ENCODE results near the gene CCDC27.

Gene CCDC27

DNA sequence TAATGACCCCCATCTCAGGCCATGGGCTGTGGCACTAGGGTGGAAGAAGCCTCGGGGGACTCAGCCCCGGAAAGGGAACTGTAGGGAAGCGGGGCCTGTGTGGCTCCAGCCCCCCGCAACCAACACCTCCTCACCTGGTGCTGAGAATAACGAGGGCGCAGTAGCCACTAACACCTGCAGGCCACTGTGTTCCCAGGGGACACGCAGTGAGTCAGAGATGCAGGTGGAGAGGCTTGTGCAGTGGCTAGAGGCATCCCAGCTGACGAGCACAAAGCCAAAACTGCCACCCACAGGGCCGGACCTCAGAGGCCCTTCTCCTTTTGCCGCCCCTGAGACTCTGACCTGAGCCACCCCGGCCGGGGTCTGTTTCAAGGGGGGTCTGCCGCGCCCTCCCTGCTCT lies 33.5 kb upstream of the CCDC27 start:
- no peak for DNase-seq (ENCODE audit: low spot score)

DNA sequence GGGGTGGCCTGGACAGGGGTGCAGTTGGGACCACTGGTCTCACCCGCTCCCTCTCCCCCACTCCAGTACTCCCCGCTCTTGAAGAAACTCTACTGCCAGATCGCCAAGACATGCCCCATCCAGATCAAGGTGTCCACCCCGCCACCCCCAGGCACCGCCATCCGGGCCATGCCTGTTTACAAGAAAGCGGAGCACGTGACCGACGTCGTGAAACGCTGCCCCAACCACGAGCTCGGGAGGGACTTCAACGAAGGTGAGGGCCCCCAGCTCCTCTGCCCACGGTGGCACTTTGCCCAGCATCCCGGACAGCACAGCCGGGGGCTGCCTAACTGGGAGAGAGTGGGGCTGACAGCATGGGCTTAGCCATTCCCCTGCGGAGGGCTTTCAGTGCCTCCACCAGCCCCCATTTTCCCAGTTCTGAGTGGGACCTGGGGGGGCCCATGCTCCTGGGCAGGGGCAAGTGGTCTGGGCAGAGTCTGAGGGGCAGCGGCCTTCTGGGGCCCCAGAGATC lies 30.2 kb upstream of the CCDC27 start:
- no peak for DNase-seq (ENCODE audit: low spot score)

DNA sequence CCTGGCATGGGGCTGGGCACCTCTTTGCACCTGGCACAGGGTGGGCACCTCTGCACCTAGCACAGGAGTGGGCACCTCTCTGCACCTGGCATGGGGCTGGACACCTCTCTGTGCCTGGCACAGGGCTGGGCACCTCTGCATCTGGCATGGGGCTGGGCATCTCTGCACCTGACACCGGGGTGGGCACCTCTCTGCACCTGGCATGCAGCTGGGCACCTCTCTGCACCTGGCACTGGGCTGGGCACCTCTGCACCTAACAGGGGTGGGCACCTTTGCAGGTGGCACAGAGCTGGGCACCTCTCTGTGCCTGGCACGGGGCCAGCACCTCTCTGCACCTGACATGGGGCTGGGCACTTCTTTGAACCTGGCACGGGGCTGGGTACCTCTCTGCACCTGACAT lies 29.4 kb upstream of the CCDC27 start:
- DNase-seq (ENCODE audit: low spot score) = no peak

DNA sequence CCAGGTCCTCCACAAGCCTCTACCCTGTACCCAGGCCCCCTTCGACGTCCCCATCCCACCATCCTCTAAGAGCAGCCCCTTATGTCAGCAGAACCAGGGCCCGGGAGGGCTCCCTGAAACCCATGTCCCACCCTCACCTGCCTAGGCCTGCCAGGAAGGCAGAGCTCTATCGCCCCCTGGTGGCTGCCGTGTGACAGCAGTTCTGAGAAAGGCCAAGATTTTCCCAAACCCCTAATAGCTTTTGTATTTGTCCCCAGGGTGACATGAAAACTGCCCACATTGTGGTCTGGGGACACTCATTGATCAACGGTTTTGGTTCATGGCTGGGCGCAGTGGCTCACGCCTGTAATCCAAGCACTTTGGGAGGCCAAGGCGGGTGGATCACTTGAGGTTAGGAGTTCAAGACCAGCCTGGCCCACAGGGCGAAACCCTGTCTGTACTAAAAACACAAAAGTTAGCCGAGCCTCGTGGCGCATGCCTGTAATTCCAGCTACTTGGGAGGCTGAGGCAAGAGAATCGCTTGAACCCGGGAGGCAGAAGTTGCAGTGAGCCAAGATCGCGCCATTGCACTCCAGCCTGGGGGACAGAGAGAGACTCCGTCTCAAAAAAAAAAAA lies 27.7 kb upstream of the CCDC27 start:
- DNase-seq (ENCODE audit: low spot score) = peak; percentile 81

DNA sequence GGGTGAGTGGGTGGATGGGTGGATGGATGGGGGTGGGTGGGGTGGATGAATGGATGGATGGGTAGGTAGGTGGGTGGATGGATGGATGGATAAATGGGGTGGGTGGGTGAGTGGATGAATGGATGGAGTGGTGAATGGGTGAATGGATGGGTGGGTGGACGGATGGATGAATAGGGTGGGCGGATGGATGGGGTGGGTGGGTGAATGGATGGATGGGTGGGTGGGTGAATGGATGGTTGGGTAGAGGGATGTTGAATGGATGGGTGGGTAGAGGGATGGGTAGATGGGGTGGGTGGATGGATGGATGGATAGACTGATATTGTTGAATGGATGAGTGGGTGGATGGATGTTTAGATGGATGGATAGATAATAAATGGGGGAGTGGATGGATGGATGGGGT lies 26.9 kb upstream of the CCDC27 start:
- DNase-seq (ENCODE audit: low spot score) = no peak

DNA sequence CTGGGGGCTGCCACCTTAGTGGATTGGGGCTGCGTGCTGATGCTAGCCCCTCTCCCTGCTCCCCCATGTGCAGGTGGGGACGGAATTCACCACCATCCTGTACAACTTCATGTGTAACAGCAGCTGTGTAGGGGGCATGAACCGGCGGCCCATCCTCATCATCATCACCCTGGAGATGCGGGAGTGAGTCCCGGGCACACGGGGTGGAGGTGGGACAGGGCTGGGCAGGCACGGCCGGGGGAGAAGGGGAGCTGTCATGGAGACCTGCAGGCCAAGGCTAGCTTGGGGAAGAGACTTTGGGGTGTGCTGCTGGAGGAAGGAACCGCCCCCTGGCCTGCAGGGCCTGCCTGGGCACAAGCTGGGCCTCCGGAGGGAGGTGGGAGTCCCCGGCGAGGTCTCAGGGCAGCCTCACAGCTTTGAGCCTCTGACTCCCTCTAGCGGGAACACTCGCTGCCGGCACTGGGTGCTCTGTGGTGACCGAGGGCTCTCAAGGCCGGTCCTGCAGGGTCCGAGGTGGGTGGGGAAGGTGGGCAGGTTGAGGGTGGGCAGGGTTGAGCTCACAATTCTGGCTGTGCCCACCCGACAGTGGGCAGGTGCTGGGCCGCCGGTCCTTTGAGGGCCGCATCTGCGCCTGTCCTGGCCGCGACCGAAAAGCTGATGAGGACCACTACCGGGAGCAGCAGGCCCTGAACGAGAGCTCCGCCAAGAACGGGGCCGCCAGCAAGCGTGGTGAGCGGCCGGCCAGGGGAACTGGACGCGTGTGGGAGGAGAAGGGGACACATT lies 25.0 kb upstream of the CCDC27 start:
- peak; percentile 90 for DNase-seq (ENCODE audit: low spot score)

- no peak for DNase-seq (ENCODE audit: low spot score)
Measured at GRCh38 chr1:3727825-3728776, 24.1 kb upstream of the CCDC27 start.

DNA sequence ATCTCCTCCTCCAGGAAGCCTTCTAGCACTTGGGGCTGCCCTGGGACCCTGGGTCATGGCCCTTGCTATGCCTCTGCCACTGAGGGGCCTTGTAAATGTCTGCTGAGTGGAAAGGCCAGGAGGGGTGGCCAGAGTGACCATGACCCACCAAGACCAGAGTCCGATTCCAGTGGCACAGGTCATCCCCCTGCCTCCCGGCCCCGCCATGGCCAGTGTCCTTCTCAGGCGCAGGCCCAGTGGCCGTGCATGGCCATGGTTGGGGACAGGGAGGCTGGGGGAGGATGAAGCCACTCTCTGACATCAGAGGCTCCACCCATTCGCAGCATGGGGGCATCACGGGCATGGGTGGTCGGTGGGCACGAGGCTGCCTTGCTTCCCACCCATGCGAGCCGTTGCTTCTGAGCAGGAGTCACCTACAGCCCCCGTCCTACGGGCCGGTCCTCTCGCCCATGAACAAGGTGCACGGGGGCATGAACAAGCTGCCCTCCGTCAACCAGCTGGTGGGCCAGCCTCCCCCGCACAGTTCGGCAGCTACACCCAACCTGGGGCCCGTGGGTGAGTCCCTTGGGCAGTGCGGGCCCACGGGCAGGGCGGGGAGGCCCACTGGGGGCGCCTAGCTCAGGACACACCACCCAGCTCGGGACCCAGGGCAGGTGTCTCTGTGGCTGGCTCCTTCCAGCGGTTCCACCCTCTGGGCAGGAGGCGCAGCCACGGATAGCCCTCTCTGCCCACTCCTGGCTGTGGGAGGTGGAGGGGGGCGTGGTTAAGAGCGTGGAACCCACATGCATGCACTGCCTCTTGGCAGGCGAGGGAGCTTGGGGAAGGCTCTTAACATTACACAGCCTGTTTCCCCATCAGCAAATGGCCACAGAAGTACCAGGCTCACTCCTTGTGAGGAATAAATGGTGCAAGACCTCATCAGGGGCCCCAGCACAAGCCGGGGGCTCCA lies 22.4 kb upstream of the CCDC27 start:
- DNase-seq (ENCODE audit: low spot score) = no peak

- DNase-seq (ENCODE audit: low spot score) = no peak
Measured at GRCh38 chr1:3730543-3731247, 21.6 kb upstream of the CCDC27 start.

GRCh38 chr1:3731583-3732433 lies 20.4 kb upstream of the CCDC27 start:
- DNase-seq (ENCODE audit: low spot score) = no peak

DNA sequence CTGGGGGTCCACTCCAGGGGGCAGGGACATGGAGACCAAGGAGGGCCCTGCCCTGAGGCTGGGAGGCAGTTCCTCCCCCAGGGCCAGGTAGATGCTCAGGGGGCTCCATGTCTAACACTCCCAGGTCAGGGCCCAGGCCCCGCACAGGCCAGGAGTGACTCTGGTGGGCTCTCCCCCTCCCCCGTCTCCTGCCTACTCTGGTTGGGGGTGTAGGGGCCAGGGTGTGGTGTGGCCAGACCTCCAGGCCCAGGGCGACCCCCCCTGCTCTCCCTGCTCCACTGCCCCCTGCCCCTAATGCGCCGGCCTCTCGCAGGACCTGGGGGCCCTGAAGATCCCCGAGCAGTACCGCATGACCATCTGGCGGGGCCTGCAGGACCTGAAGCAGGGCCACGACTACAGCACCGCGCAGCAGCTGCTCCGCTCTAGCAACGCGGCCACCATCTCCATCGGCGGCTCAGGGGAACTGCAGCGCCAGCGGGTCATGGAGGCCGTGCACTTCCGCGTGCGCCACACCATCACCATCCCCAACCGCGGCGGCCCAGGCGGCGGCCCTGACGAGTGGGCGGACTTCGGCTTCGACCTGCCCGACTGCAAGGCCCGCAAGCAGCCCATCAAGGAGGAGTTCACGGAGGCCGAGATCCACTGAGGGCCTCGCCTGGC lies 19.7 kb upstream of the CCDC27 start:
- peak; percentile 82 for DNase-seq (ENCODE audit: low spot score)

DNA sequence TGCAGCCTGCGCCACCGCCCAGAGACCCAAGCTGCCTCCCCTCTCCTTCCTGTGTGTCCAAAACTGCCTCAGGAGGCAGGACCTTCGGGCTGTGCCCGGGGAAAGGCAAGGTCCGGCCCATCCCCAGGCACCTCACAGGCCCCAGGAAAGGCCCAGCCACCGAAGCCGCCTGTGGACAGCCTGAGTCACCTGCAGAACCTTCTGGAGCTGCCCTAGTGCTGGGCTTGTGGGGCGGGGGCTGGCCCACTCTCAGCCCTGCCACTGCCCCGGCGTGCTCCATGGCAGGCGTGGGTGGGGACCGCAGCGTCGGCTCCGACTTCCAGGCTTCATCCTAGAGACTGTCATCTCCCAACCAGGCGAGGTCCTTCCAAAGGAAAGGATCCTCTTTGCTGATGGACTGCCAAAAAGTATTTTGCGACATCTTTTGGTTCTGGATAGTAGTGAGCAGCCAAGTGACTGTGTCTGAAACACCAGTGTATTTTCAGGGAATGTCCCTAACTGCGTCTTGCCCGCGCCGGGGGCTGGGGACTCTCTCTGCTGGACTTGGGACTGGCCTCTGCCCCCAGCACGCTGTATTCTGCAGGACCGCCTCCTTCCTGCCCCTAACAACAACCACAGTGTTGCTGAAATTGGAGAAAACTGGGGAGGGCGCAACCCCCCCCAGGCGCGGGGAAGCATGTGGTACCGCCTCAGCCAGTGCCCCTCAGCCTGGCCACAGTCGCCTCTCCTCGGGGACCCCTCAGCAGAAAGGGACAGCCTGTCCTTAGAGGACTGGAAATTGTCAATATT lies 19.0 kb upstream of the CCDC27 start:
- no peak for DNase-seq (ENCODE audit: low spot score)

GRCh38 chr1:3733883-3734589 lies 18.2 kb upstream of the CCDC27 start:
- peak; percentile 63 for DNase-seq (ENCODE audit: low spot score)

- DNase-seq (ENCODE audit: low spot score) = no peak
Measured at GRCh38 chr1:3734602-3735001, 17.6 kb upstream of the CCDC27 start.

DNA sequence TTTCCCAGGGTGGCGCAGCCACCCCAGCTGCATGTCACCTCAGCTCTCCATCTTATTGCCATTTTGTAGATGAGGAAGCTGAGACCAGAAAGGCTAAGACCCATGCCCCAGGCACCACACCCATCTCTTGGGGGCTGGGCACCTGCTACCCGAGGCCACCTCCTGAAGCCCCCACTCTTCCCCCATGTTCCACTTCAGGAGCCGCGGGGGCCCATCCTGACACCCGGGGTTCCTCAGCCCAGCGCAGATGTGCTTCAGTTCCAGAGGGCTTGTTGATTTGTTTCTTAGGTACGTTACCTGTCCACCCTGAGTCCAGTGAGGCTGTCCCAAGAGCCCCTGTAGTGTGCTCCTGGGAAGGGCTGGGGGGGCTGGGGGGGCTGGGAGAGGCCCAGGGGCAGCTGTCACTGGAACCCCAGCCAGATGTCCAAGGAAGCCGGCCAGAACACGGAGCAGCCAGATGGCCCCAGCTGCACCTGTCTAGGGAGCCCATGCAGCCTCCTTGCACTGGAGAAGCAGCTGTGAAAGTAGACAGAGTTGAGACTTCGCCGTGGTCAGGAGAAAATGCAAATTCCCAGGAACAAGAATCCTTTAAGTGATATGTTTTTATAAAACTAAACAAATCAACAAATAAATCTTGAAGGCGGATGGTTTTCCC lies 17.1 kb upstream of the CCDC27 start:
- no peak for DNase-seq (ENCODE audit: low spot score)

GRCh38 chr1:3735688-3736087 lies 16.6 kb upstream of the CCDC27 start:
- no peak for DNase-seq (ENCODE audit: low spot score)

DNA sequence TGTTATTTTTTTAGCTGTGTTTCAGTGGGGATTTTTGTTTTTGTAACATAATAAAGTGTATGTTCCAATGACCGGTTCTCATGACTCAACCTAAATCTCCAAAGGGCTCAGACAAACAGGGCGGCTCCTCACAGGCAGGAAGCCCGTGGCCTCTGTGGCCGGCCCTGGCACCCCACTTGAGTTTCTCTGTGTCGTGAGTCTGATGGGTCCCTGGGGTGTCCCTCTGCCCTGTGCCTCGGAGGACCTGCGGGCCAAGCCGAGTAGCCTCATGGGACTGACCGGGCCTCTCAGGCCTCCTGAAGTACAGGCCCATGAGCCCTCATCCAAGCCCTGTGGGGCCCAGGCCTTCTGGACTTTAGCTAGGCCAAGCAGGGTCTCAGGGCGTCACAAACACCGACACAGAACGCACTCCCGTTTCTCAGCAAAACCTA lies 16.1 kb upstream of the CCDC27 start:
- no peak for DNase-seq (ENCODE audit: low spot score)
